ENCODE results near the gene ENTHD1.

- TF ChIP-seq CTCF (IDR thresholded peaks at IDR 0.05): no peak
- no peak for TF ChIP-seq POLR2A (IDR thresholded peaks at IDR 0.05)
These were observed 92.6 kb downstream of the ENTHD1 start for GRCh38 chr22:39800790-39801520.

All from uterus (tissue), 2 donors.